HG03521 (cell line): Measurements from ENCODE around the gene KANSL1L.

Experiments
- ATAC-seq: cut with Tn5 transposase; IDR thresholded peaks from one replicate; pipeline ENCODE4 v1.9.1; 2021; ENCODE audit warnings: mild to moderate bottlenecking, moderate library complexity; ENCODE audit not compliant: unreplicated experiment

Gene KANSL1L

GRCh38 chr2:210072922-210073509 is 98.2 kb downstream of the KANSL1L start:
- ATAC-seq: no peak

GRCh38 chr2:210072493-210072892 is 98.7 kb downstream of the KANSL1L start:
- no peak for ATAC-seq

GRCh38 chr2:210063306-210063705 is 107.9 kb downstream of the KANSL1L start:
- ATAC-seq: no peak

- ATAC-seq: no peak
Observed at GRCh38 chr2:210055825-210056224, 115.4 kb downstream of the KANSL1L start.

- ATAC-seq: no peak
Observed at GRCh38 chr2:210054696-210055095, 116.5 kb downstream of the KANSL1L start.

DNA sequence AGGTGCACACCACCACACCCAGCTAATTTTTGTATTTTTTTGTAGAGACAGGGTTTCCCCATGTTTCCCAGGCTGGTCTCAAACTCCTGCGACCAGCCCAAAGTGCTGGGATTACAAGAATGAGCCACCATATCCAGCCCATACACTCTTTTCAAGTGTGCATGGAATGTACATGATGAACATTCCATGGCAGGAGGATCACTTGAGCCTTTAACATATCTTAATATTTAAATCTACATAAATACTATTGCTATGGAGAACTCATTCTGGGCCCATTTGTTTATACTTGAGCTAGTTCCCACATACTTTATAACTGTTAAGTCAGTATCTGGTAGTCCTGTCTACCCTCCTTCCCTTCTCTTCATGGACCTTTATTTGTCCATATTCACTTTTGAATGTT is 120.3 kb downstream of the KANSL1L start:
- no peak for ATAC-seq

DNA sequence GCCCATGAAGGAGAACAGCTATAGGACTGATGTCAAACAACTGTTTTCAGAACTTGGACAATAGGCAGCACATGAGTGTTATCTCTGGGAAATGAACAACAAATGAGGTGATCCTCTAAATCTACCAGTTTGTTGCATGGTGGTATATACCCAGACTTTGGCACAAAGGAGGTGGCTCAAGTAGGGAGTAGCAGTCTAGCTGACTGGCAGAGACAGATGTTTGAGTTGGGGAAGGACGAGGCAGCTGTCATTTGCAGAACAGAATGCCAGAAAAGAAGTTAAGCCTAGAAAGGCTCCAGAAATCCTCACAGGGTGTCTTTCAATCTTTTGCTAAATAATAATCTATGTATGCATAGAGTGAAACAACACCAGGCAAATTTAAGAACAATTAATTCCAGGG is 121.4 kb downstream of the KANSL1L start:
- no peak for ATAC-seq

DNA sequence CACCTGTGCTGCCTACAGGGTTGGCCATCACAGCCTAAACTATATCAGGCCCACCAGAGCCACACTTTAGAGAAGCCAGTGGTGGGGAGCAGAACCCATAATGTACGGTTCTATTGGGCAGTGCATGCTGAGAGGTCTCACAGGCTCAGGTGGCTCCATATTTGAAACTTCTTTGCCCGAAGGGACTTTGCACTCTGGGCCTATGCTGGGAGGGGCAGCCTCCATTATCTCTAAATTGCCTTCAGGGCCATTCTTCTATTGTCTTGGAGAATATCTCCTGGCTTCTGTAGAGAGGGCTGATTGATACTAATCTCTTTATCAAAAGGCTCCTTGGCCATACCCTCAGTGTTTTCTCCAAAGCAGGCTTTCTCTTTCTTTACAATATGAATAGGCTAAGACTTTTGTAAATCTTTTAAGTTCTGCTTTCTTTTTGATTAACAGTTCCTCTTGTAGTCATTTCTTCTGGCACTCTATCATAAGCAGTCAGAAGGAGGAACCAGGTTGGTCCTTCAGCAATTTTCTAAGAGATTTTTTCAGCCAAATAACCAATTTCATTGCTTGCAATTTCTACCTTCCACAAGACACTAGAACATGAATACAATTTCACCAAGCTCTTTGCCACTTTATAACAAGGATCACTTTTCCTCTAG is 124.2 kb downstream of the KANSL1L start:
- ATAC-seq: no peak

DNA sequence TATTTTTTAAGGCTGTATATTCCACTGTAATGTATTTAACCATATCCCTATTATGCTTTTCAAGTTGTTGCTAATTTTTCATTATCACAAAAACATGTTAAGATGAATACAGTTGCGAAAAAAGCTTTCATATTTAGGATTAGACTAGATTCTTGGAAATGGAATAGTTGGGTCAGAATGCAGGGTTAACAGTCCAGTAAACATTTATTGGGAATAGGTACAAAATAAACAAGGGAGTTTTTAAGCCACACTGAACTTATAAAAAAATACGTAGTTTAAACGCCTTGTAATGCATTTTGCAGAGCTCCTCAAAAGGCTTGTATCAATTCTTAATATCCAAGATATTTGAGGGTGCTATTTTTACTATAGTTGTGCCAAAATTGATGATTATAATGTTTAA is 133.1 kb downstream of the KANSL1L start:
- ATAC-seq: no peak

- ATAC-seq: no peak
Observed at GRCh38 chr2:210035679-210036078, 135.5 kb downstream of the KANSL1L start.

DNA sequence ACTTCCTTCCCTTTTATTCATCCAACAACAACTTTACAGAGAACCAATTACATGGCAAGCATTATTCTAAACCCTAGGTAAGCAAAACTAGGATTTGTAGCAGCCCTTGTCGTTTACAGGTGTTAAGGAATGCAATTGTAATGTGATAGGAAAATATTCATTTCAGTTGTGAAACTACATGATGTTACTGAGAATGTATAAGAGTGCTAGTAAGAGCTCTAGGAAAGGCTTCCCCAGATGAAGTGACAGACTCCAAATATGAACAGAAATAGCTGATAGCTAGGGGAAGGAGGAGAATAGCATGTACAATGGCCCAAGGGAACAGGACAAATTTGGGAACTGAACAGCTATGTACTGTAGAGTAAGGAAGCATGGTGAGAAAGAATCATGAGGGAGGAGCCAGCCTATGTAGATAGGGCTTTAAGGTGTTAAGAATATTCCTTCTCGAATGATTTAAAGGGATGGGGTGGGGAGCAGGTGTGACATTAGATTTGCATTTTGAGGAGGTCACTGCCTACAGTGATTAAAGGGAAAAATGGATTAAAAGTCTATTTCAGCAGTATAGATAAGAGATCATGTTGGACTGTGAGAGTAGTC is 137.0 kb downstream of the KANSL1L start:
- no peak for ATAC-seq

DNA sequence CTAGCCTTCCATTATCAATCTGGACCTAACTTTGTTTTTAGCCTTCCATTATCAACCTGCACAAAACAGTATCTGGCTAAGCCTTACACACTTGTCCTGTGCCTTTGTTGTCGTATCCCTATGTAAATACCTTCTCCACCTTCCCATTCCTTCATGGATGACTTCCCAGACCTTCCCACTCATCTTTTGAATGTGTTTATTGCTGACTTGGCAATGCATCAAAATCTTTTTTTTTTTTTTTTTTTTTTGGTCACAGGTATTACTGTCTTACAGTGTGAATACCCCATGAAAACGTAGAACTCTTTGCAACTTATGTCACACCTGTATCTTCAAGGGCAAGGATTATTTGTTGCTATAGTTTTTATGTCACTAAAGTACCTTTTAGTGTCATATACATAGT is 143.0 kb downstream of the KANSL1L start:
- ATAC-seq: no peak

DNA sequence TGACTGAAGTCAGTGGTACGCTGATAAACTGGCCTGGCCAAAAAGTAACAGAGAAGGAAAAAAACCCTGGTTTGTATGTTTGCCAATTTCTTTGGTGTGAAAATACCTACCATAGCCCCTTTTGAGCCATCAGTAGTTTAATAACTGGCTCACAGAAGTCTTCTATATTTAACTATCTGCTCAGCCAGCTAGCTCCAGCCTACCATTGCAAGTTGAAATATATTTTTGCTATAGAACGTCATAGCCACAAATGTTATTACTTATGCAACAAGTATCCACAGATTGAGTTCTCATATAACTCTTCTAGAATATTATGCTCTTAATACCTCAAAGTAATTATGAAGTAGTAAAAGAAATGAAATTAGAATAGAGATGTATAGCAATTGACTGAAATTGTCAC is 143.6 kb downstream of the KANSL1L start:
- ATAC-seq: no peak

DNA sequence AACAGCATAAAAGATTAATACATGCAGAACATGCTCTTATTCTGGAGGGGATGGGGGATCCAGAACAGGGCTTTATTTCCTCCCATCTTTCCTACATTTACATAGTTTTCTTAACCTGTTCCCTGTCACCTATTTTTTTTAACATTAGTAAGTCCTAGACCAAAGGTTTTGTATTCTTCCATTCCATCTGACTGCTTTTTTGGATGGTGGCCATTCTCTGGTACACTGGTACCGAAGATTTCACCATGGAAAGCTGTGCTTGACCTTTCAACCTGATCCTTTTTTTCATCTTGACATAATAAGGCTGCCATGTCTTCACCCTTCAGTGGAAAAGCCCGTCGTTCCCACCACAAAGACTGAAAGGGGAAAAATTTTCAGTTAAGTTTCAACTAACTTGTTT is 148.4 kb downstream of the KANSL1L start:
- ATAC-seq: no peak

DNA sequence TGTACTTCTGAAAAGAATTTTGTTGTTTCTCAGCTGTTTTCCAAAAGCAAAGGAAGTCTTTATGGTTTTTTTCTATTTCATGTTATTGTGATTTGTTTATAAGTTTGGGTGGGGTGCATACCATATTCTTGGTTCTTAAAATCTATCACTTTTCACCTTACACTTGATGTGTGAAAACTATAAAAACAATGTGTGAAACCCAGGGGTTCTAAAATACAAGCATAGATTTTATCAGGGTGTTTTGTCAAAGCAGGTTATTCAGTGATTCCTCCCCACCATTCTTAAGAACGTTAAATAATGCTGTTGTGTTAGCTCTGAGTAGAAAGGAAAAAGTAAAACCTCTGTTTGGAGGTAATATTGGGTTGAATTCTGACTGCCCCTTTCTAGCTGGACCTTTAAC is 151.1 kb downstream of the KANSL1L start:
- ATAC-seq: no peak

DNA sequence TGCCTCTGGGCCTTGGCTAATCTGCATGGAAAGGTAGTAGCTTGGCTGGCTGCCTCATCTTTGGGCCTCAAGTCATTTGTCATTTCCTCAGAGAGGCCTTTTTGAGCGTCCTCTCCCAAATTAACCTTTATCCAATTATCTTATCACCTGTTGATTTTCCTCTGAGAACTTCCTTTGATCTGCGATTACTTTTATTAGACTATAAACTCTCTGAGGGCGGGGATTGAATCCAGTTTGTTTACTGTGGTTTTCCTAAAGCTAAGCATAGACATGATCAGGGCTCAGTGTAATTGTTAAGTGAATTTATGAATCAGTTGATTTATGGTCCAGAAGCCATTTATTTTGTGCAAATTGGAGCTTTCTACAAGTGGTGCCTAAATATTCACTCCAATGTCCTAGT is 161.3 kb downstream of the KANSL1L start:
- no peak for ATAC-seq

- no peak for ATAC-seq
Observed at GRCh38 chr2:210009126-210009525, 162.1 kb downstream of the KANSL1L start.

- no peak for ATAC-seq
Observed at GRCh38 chr2:210007895-210008294, 163.3 kb downstream of the KANSL1L start.

DNA sequence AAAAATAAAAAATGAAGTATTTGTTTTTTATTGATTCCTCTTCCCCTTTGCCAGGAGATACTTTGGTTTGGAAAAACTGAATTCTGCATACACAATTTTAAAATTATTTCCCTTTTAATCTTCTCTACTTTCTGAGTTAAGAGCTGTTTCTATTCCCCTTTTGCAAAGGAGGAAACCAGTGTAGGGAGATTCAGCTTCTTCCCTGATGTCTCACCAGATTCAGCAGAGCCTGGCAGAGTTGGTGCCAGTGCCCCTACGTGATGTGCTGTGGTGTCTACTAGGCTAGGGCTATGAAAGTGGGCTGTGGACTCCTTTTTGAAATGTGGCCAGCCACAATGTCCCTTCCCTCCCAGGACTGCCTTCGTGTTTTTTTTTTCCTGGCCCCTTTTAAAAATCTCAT is 166.3 kb downstream of the KANSL1L start:
- no peak for ATAC-seq

- ATAC-seq: no peak
Observed at GRCh38 chr2:210003359-210003758, 167.8 kb downstream of the KANSL1L start.

DNA sequence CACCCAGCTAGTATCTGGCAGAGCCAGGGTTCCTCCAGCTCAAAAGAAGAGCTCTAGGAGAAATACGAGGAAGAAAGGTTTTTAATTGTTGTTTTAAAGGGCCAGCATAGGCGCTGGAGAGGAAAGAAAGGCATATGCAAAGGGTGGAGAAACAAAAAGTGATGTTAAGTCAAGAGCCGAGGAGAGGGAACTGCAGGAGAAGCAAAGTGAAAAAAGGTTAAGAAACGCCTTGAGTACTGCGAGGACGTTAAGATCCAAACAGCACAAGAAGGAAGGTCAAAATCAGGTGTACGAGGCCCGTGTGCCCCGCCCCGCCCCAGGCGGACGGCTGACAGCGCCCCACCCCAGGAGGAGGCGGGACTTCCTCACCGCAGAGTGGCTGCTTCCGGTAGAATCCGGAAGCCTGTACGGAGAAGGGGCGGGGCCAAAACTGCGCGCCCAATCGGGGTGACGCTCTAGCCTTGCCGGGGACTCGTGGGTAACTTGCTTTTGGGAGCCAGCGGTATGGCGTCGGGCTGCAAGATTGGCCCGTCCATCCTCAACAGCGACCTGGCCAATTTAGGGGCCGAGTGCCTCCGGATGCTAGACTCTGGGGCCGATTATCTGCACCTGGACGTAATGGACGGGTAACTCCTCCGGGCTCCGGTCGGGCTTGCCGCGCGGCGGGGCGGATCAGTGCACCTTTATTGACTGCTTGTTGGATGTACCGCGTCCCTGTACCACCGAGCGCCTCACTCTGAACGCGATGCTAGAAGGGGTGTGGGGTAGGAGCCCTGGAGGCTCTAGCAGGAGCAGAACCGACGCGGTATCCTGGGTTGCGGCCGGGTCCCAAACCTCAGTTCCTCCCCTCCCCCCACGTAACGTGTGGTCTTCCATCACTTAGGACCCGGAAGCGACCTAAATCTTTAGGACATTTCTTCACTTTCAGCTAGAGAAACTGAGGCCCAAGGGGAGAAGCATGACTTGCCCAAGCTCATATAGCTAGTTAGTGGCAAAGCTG is 168.8 kb downstream of the KANSL1L start, which contains the start of gene RPE:
Gene RPE (plus strand): TSS at position 481 of the 1,000 bp plus-strand sequence. CDS start 24 bp downstream, at position 505.
- peak; percentile 100 for ATAC-seq
